ENCODE measurements around the gene SRRM2.

Gene SRRM2

GRCh38 chr16:2720719-2721633, 31.5 kb upstream of the SRRM2 start:
- H3K4me3 ChIP-seq (ENCODE audit: low read depth, low read length), result peak overlapping the region; percentile 66
- TF ChIP-seq, protein P1, sequence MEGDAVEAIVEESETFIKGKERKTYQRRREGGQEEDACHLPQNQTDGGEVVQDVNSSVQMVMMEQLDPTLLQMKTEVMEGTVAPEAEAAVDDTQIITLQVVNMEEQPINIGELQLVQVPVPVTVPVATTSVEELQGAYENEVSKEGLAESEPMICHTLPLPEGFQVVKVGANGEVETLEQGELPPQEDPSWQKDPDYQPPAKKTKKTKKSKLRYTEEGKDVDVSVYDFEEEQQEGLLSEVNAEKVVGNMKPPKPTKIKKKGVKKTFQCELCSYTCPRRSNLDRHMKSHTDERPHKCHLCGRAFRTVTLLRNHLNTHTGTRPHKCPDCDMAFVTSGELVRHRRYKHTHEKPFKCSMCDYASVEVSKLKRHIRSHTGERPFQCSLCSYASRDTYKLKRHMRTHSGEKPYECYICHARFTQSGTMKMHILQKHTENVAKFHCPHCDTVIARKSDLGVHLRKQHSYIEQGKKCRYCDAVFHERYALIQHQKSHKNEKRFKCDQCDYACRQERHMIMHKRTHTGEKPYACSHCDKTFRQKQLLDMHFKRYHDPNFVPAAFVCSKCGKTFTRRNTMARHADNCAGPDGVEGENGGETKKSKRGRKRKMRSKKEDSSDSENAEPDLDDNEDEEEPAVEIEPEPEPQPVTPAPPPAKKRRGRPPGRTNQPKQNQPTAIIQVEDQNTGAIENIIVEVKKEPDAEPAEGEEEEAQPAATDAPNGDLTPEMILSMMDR (IDR thresholded peaks at IDR 0.05; ENCODE audit: low read depth, low read length), result 0 out of 2 replicates have a peak, but pooled peaks have one; percentile 27

DNA sequence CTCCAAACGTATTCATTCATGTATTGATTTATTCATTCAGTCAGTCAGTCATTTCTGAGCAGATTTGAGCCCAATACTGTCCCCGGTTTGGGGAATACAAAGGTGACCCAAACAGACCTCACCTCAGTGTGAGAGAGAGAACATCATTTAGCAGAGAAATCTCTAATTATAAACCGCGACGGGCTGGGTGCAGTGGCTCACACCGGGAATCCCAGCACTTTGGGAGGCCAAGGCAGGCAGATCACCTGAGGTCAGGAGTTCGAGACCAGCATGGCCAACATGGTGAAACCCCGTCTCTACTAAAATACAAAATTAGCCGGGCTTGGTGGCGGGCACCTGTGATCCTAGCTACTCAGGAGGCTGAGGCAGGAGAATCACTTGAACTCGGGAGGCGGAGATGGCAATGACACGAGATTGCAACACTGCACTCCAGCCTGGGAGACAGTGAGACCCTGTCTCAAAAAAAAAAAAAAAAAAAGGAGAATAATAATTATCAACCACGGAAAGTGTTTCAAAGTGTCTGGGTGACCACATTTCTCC, 30.7 kb upstream of the SRRM2 start:
- peak overlapping the region; percentile 51 for H3K4me3 ChIP-seq (ENCODE audit: low read depth, low read length)

- no peak overlapping the region for H3K4me3 ChIP-seq (ENCODE audit: low read depth, low read length)
- TF ChIP-seq, protein P1 (IDR thresholded peaks at IDR 0.05; ENCODE audit: low read depth, low read length), result no peak
These were observed 28.3 kb upstream of the SRRM2 start for GRCh38 chr16:2724088-2724676.

DNA sequence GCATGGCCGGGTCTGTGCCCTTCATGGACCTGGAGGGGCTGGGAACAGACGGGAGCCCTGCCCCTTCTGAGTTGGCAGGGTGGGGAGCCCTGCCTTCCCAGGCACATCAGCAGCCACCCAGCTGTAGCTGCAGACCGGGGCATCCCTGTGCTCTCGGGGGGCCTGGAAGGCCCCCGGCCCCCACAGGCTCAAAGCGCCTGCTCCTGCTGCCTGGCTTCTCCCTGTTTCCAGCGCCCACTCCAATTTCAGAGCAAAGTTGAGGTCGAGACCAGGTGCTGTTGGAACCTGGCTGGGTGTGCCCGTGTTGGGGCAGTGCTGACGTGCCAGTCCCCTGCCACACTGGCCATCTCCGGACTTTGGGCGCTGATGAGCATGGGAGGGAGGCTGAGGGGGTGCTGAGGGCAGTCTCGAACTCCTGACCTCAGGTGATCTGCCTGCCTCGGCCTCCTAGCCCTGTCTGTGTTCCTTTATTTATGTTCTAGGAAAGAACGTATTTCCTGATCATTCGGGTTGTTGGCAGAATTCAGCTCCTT, 27.6 kb upstream of the SRRM2 start:
- no peak overlapping the region for H3K4me3 ChIP-seq (ENCODE audit: low read depth, low read length)
- TF ChIP-seq, protein P1 (IDR thresholded peaks at IDR 0.05; ENCODE audit: low read depth, low read length), result no peak

DNA sequence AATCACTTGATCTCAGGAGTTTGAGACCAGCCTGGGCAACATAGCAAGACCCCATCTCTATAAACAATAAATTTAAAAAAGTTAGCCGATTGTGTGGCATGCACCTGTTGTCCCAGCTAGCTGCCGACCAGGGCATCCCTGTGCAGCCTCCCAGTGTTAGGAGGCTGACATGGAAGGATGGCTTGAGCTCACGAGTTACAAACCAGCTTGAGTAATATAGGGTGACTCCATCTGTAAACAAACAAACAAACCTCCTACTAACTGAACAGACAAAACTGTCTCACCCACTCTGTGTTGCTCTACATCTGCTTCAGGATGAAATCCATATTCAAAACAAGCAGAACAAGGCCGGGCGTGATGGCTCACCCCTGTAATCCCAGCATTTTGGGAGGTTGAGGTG, 25.5 kb upstream of the SRRM2 start:
- TF ChIP-seq, protein P1 (IDR thresholded peaks at IDR 0.05; ENCODE audit: low read depth, low read length), result no peak
- H3K4me3 ChIP-seq (ENCODE audit: low read depth, low read length), result no peak overlapping the region

GRCh38 chr16:2728034-2728433, 24.4 kb upstream of the SRRM2 start:
- no peak overlapping the region for H3K4me3 ChIP-seq (ENCODE audit: low read depth, low read length)
- TF ChIP-seq, protein P1 (IDR thresholded peaks at IDR 0.05; ENCODE audit: low read depth, low read length), result no peak

GRCh38 chr16:2734844-2735515, 17.5 kb upstream of the SRRM2 start:
- TF ChIP-seq, protein P1 (IDR thresholded peaks at IDR 0.05; ENCODE audit: low read depth, low read length), result no peak
- no peak overlapping the region for H3K4me3 ChIP-seq (ENCODE audit: low read depth, low read length)

Data from WI38 (cell line).